ENCODE measurements around the gene CDKN1B.

- TF ChIP-seq CTCF (IDR thresholded peaks at IDR 0.05): no peak
- TF ChIP-seq POLR2A (IDR thresholded peaks at IDR 0.05): no peak
These were observed 30.7 kb upstream of the CDKN1B start for GRCh38 chr12:12686472-12686871.
